K562 (cell line): ENCODE data around the gene ICAM2. TPM values are rescaled to one million over a fixed set of nuclear protein-coding genes. Genes with fewer than 3 reads are reported as not detected.
A peak's percentile ranks its signal among the peaks of the same experiment; 100 is the strongest.

Experiments used
- BCOR ChIP-seq: fragments of 450-650 bp; IDR thresholded peaks from 2 replicates; pipeline ENCODE4 v1.6.1; 2016
- E2F3 ChIP-seq: fragments of 250-450 bp; sonication (Bioruptor Pico); IDR thresholded peaks from 2 replicates; pipeline ENCODE4 v1.4.0; 2020; ENCODE audit warnings: mild to moderate bottlenecking
- MLLT1 ChIP-seq, 2 experiments: fragments of 450-650 bp; IDR thresholded peaks; 2 replicates each; pipeline ENCODE4 v1.6.1; 2016
- PTTG1 ChIP-seq: fragments of 450-650 bp; IDR thresholded peaks from 2 replicates; pipeline ENCODE4 v1.6.1; 2016; ENCODE audit warnings: low read depth, mild to moderate bottlenecking, missing genetic modification characterization, missing compliant biosample characterization
- SUPT5H ChIP-seq: fragments of 450-650 bp; IDR thresholded peaks from 2 replicates; pipeline ENCODE4 v1.6.1; 2016
- TAF9B ChIP-seq: fragments of 450-650 bp; IDR thresholded peaks from 2 replicates; pipeline ENCODE4 v1.6.1; 2018; ENCODE audit warnings: mild to moderate bottlenecking; ENCODE audit not compliant: partially characterized antibody
- THAP12 ChIP-seq: fragments of 250-450 bp; sonication (Bioruptor Pico); IDR thresholded peaks from 2 replicates; pipeline ENCODE4 v1.9.0; 2021; ENCODE audit warnings: mild to moderate bottlenecking, inconsistent platforms
- ZNF197 ChIP-seq: fragments of 200-800 bp; sonication (Bioruptor generic); IDR thresholded peaks from 2 replicates; pipeline ENCODE4 v1.6.1; 2016; ENCODE audit warnings: low read depth, missing genetic modification characterization, missing compliant biosample characterization
- ZNF354B ChIP-seq: fragments of 250-450 bp; sonication (Bioruptor Pico); IDR thresholded peaks from 2 replicates; pipeline ENCODE4 v1.4.0; 2020
- ZNF511 ChIP-seq: sonication (generic); formaldehyde crosslinking; IDR thresholded peaks from 2 replicates; pipeline ENCODE4 v1.8.0; 2022; ENCODE audit warnings: mild to moderate bottlenecking, missing genetic modification reagents
- ZNF561 ChIP-seq: fragments of 450-650 bp; formaldehyde crosslinking; conservative IDR thresholded peaks from 2 replicates; pipeline ENCODE4 v1.4.0; 2020; ENCODE audit warnings: mild to moderate bottlenecking, moderate library complexity
- ZSCAN32 ChIP-seq: fragments of 450-650 bp; formaldehyde crosslinking; IDR thresholded peaks from 2 replicates; pipeline ENCODE4 v1.4.0; 2020; ENCODE audit warnings: mild to moderate bottlenecking, moderate library complexity
- polyA plus RNA-seq, 8 experiments: library from polyadenylated mRNA; depleted of rRNA in 4 of 8; stranded (reverse) in 5 of 8; unstranded in 3 of 8; fragments of >200 nt; fragmentation: Nextera tagmentation in 2 of 8; fragmentation: Illumina TruSeq in 1 of 8; extraction: Ambion mirVana in 2 of 8; extraction: Trizol in 1 of 8; gene quantifications; 2 replicates each; pipeline versions ENCODE4 v1.2.1 to v1.2.3, GENCODE V29; 2011 to 2014; ENCODE audit warnings: inconsistent platforms in 1 of 8, missing spikeins in 1 of 8
- total RNA-seq, 7 experiments: library from RNA; depleted of rRNA in 6 of 7; stranded (reverse); fragments of >200 nt in 6 of 7; fragmentation: Illumina TruSeq in 2 of 7; extraction: Trizol in 2 of 7; gene quantifications; 2 replicates each; pipeline versions ENCODE4 v1.2.1 to v1.2.3, GENCODE V29; 2011 to 2021; ENCODE audit warnings: low replicate concordance in 1 of 7
- TF ChIP-seq, protein P1 (sequence below): fragments of 450-650 bp; IDR thresholded peaks from 2 replicates; pipeline ENCODE4 v1.7.1; 2018; ENCODE audit warnings: mild to moderate bottlenecking, low read depth; ENCODE audit not compliant: partially characterized antibody
- TF ChIP-seq, protein P2 (sequence below): fragments of 450-650 bp; IDR thresholded peaks from 2 replicates; pipeline ENCODE4 v1.6.1; 2018; ENCODE audit not compliant: partially characterized antibody

The ICAM2 gene
- total and polyA plus RNA-seq, 9 of the 15 experiments (the other 6 are each of a cell fraction or from before 2014, with no cell fraction given): 37.9 to 89.4 (median 60.6) TPM

- TF ChIP-seq, protein P1, sequence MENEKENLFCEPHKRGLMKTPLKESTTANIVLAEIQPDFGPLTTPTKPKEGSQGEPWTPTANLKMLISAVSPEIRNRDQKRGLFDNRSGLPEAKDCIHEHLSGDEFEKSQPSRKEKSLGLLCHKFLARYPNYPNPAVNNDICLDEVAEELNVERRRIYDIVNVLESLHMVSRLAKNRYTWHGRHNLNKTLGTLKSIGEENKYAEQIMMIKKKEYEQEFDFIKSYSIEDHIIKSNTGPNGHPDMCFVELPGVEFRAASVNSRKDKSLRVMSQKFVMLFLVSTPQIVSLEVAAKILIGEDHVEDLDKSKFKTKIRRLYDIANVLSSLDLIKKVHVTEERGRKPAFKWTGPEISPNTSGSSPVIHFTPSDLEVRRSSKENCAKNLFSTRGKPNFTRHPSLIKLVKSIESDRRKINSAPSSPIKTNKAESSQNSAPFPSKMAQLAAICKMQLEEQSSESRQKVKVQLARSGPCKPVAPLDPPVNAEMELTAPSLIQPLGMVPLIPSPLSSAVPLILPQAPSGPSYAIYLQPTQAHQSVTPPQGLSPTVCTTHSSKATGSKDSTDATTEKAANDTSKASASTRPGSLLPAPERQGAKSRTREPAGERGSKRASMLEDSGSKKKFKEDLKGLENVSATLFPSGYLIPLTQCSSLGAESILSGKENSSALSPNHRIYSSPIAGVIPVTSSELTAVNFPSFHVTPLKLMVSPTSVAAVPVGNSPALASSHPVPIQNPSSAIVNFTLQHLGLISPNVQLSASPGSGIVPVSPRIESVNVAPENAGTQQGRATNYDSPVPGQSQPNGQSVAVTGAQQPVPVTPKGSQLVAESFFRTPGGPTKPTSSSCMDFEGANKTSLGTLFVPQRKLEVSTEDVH: no peak
- TF ChIP-seq ZNF511 (CRISPR knock-in tag) (0 out of 2 replicates have a peak, but pooled peaks have one; percentile 37), E2F3 (CRISPR knock-in tag) (no peak), ZSCAN32 (CRISPR knock-in tag) (no peak), PTTG1 (tag) (no peak), BCOR (peak; percentile 98), ZNF354B (CRISPR knock-in tag) (no peak), ZNF561 (no peak), THAP12 (CRISPR knock-in tag) (no peak), MLLT1 (IDR thresholded peaks at IDR 0.05) (no peak), TAF9B (no peak), SUPT5H (no peak), ZNF197 (CRISPR knock-in tag) (no peak)
- TF ChIP-seq, protein P2, sequence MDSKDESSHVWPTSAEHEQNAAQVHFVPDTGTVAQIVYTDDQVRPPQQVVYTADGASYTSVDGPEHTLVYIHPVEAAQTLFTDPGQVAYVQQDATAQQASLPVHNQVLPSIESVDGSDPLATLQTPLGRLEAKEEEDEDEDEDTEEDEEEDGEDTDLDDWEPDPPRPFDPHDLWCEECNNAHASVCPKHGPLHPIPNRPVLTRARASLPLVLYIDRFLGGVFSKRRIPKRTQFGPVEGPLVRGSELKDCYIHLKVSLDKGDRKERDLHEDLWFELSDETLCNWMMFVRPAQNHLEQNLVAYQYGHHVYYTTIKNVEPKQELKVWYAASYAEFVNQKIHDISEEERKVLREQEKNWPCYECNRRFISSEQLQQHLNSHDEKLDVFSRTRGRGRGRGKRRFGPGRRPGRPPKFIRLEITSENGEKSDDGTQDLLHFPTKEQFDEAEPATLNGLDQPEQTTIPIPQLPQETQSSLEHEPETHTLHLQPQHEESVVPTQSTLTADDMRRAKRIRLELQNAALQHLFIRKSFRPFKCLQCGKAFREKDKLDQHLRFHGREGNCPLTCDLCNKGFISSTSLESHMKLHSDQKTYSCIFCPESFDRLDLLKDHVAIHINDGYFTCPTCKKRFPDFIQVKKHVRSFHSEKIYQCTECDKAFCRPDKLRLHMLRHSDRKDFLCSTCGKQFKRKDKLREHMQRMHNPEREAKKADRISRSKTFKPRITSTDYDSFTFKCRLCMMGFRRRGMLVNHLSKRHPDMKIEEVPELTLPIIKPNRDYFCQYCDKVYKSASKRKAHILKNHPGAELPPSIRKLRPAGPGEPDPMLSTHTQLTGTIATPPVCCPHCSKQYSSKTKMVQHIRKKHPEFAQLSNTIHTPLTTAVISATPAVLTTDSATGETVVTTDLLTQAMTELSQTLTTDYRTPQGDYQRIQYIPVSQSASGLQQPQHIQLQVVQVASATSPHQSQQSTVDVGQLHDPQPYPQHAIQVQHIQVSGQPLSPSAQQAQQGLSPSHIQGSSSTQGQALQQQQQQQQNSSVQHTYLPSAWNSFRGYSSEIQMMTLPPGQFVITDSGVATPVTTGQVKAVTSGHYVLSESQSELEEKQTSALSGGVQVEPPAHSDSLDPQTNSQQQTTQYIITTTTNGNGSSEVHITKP: no peak
Measured at GRCh38 chr17:64024781-64025731, 4.6 kb upstream of the ICAM2 start (continued).
